GM18517 (cell line): ENCODE data around the gene PIN1.
"Not testable (repeated sequence)": the region's sequence is repeated elsewhere in the genome, so short reads cannot be mapped to it uniquely, and the experiment has no call there.

Experiments
- ATAC-seq: cut with Tn5 transposase; IDR thresholded peaks from one replicate; pipeline ENCODE4 v1.9.1; 2021; ENCODE audit warnings: mild to moderate bottlenecking, moderate library complexity; ENCODE audit not compliant: unreplicated experiment

Gene PIN1

GRCh38 chr19:9818175-9818733, 16.9 kb upstream of the PIN1 start:
- ATAC-seq: peak; percentile 1

GRCh38 chr19:9818734-9819595, 16.2 kb upstream of the PIN1 start, which contains the start of gene FBXL12:
Gene FBXL12, minus strand, starts transcription at chr19:9819079. Its CDS starts 266 bp downstream, at chr19:9818813.
- peak; percentile 75 for ATAC-seq

GRCh38 chr19:9819596-9819909, 15.6 kb upstream of the PIN1 start:
- no peak for ATAC-seq

DNA sequence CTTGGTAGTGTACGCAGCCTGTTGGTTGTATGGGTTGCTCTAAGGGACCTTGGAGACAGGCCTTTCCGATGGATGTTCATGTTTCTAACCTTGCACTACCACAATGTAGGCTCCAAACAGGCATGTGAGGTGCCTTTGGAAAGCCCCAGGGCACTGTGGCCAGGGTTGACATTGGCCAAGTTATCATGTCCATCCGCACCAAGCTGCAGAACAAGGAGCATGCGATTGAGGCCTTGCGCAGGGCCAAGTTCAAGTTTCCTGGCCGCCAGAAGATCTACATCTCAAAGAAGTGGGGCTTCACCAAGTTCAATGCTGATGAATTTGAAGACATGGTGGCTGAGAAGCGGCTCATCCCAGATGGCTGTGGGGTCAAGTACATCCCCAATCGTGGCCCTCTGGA, 15.1 kb upstream of the PIN1 start:
- not testable (repeated sequence) for ATAC-seq

- ATAC-seq: no peak
Observed at GRCh38 chr19:9823816-9824215, 11.3 kb upstream of the PIN1 start.

DNA sequence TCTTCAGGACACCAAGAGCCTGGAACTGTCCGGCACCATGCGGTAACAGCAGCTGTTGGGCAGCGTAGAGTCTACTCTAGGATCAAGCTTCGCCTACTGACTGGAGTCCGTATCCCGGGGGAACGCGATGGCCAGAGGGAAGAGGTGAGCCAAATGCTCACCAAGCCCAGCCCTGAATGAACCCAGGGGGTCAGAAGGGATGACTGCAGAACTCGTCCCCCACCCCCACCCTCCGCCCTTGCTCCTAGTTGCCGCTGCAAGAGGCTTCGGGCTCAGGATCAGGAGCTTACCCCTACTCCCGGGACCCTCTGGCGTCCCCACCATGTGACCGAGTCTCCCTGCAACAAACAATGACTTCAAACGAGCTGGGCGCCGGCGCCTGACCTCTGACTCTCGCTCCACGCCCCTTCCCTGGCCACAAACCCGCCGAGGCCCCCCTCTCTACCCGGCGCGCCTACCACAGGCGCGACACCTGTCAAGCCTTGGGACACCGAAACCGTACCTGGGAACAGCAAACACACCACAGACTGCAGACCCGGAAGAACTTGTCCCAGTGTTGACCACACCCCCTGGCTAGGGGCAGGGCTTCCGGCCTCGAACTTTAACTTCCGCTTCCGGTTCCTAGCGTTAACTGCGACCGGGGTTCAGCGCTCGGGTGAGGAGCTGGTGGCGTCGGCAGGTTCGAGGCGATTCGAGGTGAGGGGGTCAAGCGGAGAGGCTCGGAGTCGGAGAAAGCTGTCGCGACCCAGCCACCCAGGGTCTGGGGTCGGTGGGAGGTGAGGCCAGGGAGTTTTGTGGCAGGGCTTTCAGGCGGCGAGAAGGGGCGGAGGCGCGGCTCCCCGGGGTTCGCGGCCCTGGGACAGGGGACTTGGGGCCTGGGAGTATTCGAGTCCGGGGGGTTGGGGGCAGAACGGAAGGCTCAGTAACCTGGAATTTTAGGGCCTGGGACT, 7.6 kb upstream of the PIN1 start, which contains the start of gene UBL5:
Gene UBL5 (plus strand): TSS at position 630 of the 950 bp plus-strand sequence. CDS start 420 bp downstream, outside the sequence.
- peak; percentile 91 for ATAC-seq

DNA sequence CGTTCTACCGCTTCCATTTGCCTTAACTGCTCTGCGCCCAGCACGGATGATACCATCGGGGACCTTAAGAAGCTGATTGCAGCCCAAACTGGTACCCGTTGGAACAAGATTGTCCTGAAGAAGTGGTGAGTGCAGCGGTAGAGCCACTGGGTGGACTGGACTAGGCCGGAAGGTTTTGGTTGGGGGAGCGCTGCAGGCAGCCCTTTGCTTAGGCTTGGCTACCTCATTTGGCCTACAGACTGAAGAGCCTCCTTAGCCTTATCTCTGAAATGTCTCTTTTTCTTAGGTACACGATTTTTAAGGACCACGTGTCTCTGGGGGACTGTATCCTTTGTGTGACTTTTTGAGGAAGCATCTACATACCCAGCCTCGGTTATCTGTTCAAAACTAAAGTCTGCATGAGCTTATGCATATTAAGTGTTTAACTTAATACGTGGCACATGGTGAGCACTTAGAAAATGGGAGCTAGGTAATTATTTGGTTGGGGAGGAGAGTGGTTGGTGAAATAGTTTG, 6.5 kb upstream of the PIN1 start:
- no peak for ATAC-seq

GRCh38 chr19:9834307-9834725, 802 bp upstream of the PIN1 start:
- ATAC-seq: no peak

DNA sequence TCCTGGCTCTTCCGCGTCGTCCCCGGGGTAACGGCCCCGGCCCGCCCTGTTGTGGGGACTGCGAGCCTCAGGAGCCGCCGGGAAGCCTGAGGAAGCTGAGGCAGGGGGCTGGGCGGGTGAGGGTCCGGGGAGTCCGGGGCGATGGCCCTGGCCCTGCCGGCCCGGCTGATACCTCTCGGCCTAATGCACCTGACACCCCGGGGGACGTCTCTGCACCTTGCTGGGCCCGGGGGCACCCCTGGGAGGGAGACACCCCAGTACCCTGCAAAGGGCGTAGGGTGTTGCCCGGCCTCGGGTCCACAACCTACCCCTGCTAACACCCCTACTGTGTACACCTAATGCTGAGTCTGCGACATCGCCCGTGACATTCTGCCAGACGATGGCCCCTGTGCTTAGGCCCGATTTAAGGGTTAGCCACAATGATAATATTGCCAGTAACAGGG, 410 bp downstream of the PIN1 start:
- ATAC-seq: peak; percentile 12

DNA sequence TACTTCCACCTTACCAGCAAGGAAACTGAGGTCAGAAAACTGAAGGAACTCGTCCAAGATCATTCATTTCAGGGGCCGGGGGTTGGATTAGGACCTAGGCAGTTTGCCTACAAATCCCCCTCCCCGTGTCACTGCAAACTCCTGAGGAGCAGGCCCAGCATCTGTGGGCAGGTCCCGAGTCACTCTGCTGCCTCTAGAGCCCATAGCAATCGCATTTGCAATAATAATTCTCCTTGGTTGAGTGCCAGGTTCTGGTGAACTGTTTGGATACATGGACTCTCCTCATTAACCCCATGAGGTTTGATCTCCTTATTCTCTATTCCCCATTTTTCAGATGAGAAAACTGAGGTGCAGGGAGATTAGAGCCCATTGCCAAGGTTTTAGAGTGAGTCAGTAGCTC, 903 bp downstream of the PIN1 start:
- no peak for ATAC-seq

DNA sequence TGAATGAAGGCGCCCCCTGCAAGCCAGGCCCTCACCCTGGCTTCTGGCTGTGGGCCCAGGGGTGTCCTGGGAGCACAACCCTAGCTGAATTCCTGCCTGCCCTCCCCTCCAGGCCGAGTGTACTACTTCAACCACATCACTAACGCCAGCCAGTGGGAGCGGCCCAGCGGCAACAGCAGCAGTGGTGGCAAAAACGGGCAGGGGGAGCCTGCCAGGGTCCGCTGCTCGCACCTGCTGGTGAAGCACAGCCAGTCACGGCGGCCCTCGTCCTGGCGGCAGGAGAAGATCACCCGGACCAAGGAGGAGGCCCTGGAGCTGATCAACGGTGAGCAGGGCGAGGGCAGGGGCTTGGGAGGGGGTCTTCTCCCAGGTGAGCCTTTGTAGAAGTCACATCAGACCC, 3.2 kb downstream of the PIN1 start:
- ATAC-seq: no peak

- ATAC-seq: no peak
Observed at GRCh38 chr19:9839415-9839814, 4.3 kb downstream of the PIN1 start.

GRCh38 chr19:9842834-9843625, 7.9 kb downstream of the PIN1 start:
- ATAC-seq: no peak

DNA sequence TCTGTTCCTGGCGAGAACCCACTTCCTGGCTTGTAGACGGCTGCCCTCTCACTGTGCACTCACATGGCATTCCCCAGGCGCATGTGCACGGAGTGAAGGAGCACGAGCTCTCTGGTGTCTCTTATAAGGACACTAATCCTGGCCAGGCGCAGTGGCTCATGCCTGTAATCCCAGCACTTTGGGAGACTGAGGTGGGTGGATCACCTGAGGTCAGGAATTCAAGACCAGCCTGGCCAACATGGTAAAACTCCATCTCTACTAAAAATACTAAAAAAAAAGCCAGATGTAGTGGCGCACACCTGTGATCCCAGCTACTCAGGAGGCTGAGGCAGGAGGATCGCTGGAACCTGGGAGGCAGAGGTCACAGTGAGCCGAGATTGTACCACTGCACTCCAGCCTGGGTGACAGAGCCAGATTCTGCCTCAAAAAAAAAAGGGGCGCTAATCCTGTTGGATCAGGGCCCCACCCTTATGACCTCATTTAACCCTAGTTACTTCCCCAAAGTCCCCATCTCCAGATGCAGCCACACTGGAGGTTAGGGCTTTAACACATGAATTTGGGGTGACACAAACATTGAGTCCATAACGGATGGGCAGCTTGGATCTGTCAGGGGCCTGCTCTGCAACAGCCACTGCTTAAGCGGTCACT, 8.6 kb downstream of the PIN1 start:
- not testable (repeated sequence) for ATAC-seq

DNA sequence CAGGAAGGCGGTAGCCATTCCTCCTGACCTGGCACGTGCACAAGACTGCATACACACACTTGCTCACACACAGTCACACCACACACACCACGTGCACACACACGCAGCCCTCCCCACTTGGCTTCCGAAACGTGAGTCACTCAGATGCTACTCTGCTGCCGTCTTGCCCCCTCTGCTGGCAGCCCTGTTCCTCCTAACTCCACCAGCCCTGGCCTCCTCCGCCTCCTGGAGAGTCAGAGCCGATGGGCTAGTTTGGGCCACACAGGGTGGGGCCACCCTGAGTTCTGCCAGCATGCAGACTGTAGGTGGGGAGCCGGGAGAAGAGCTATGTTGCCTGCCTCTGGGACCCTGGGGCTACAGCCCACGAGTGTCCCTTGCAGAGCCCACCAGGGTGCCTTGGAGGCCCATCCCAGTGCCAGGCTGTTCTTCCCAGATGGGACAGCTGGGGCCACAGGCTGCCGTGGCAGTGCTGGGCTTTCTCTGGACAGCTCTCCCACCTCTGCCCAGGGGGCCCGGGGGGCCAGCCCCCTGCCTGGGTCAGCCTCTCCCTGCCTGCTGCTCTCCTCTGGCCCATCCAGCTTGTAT, 12.1 kb downstream of the PIN1 start:
- ATAC-seq: no peak

DNA sequence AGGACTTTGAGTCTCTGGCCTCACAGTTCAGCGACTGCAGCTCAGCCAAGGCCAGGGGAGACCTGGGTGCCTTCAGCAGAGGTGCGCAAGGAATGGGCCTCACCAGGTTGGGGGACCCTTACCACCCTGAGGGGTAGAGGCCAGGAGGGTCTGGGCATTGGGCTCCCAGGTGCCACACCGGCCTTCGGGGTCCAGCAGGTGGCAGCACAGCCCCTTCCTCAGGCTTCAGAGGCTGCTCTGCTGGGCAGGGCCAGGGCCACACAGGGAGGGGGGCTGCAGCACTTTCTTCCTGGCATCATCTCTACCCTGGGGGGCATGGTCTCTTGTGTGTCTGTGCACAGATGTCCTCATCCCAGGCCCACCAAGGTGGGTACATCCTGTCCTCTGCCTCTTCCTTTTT, 12.9 kb downstream of the PIN1 start:
- no peak for ATAC-seq

GRCh38 chr19:9848762-9849161, 13.6 kb downstream of the PIN1 start:
- no peak for ATAC-seq

GRCh38 chr19:9849791-9850190, 14.7 kb downstream of the PIN1 start:
- ATAC-seq: no peak

DNA sequence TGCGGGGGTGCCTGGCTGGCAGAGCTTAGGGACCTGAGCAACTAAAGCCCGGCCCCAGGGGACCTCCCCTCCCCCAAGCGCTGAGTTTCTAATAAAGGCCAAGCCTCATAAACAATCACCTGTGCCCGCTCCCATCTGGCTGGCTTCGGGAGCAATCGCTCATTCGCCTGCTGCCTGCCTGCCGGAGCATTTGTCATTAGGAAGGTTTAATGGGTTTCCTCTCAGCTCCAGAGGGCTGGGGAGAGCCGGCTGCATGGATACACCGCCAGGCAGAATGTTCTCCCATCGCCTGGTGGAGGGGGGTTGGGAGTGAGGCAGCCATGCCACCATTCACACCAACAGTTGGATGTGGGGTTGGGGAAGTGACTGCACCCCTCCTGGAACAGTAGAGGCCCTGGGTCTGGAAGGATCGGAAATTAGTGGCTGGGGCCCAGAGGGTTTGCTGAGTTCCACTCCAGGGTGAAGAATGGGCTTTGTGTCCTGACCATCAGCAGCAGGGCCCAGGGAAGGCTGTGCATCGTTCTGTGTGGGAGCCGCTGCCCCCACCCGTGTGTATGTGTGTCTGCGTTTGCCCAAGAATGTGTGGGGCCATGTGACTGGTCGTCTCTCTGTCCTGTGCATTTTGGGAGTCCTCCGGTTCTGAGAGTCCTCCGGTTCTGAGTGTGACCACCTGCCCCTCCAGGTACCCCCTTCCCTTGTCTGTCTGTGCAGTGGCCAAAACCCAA, 15.3 kb downstream of the PIN1 start:
- no peak for ATAC-seq
